ENCODE measurements around the gene STARD6.
A peak's percentile ranks its signal among the peaks of the same experiment; 100 is the strongest.
"Not testable (repeated sequence)": the region's sequence is repeated elsewhere in the genome, so short reads cannot be mapped to it uniquely, and the experiment has no call there.

Gene STARD6

DNA sequence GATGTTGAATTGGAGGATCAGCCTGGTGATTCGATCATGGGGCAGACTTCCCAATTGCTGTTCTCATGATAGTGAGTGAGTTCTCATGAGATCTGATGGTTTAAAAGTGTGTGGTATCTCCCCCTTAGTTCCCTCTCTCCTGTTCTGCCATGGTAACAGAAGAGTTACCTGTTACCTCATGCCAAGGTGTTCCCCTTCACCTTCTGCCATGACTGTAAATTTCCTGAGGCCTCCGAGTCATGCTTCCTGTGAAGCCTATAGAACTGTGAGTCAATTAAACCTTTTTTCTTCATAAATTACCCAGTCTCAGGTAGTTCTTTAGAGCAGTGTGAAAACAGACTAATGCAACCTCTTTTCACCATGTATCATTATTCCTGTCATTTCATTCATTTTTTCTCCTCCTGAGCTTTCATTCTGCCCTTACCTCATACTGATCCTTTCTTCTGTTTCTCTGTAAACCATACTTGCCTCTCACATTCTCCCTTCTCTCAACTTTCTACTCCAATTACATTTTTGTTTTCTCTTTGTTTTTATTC lies 22.0 kb downstream of the STARD6 start:
- DNase-seq (ENCODE audit: low spot score): no peak

DNA sequence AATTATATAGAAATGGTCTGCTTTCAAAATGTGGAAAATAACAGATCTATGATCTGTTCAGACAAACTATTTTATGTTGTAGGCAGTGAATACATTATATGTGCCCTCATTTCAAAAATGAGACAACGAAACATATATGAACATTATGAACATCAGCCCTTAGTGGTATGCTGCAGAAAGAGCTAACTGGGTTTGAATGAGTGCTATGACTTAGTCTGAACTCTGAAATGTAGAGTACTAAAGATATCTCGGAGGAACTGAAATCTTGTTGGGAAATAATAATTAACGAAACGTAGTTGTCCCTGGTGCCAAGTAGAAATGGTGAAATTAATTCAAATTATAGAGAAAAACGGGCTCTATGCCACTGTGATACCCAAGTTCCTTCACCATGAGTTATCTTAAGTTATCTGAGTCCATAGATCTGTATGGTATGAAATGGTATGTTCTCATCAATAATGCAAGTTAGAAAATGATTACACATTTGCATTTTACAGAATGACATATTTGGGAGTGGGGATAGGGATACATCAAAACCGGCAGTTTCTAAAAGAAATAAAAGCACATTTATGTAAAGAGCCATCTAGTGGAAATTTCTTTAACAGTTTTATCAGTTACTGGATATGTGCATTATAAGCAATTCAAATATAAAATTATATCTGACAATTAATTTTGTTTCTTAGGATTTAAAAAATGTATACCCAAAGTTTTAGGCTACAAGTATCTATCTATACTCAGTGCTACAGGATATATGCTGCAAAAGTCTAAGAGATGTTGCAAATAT lies 26.7 kb downstream of the STARD6 start:
- no peak for DNase-seq (ENCODE audit: low spot score)

DNA sequence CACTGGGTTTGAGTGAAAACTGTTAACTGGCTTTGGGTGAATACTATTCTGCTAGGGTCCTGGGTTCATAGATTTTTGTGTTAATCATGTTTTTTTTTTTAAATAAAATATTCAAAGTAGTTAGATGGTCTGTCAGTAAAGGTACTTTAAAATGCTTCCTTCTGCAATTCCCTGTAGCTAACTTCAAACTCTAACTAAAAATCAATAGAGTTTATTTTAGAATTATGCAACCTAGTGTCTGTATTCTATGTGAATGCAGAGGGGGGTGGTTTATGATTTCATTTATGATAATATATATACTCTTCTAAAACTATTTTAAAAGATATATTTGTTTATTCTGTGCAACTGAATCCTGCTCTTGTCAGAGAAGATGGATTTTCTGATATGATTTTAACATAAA lies 27.9 kb downstream of the STARD6 start:
- no peak for DNase-seq (ENCODE audit: low spot score)

DNA sequence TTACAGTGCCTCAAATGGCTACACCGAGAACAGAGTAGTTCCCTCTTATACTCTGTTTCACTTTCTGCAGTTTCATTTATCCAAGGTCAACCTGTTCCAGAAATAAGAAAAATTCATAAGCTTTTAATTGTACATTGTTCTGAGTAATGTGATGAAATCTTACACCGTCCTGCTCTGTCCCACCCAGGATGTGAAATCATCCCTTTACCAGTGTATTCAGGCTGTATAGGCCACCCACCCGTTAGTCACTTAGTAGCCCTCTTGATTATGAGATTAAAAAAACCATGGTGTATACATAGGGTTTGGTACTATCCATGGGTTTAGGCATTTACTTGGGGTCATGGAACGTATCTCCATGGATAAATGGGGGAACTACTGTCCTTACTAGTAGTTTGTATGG lies 29.8 kb downstream of the STARD6 start:
- no peak for DNase-seq (ENCODE audit: low spot score)

DNA sequence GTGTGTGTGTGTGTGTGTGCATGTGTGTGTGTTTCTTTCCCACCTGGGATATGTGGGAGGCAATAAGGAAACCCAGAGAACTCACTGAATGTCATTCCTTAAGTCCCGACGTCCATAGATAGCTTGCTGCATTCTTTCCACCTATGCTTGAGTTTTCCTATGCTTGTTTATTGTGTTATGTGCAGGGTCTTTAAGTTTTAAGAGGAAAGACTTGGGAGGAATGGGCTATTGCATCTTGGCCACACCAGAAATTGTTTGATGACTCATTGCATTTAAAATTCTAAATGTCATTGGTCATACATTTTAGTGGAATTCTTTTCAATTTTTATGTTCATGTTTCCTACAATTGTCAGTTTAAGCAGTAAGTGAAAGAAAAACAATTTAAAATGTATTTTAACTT lies 33.7 kb downstream of the STARD6 start:
- no peak for DNase-seq (ENCODE audit: low spot score)

DNA sequence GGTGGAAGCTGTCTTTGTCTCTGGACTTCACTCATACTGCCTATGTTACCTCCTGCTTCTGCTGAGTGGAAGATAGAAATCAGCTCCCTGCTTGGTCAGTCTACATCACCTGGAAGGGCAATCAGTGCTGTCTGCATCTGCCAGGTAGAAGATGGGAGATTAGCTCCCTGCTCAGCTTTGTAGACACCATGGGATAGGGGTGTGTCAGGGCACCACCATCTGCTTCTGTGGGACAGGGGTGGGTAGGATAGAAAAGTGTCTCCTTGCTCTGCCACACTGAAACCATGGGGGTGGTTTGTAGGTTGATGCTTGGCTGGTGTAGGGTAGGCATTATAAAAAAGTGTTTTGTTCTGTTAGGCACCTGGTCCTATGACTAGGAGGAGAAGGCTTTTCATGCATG lies 34.1 kb downstream of the STARD6 start:
- no peak for DNase-seq (ENCODE audit: low spot score)

DNA sequence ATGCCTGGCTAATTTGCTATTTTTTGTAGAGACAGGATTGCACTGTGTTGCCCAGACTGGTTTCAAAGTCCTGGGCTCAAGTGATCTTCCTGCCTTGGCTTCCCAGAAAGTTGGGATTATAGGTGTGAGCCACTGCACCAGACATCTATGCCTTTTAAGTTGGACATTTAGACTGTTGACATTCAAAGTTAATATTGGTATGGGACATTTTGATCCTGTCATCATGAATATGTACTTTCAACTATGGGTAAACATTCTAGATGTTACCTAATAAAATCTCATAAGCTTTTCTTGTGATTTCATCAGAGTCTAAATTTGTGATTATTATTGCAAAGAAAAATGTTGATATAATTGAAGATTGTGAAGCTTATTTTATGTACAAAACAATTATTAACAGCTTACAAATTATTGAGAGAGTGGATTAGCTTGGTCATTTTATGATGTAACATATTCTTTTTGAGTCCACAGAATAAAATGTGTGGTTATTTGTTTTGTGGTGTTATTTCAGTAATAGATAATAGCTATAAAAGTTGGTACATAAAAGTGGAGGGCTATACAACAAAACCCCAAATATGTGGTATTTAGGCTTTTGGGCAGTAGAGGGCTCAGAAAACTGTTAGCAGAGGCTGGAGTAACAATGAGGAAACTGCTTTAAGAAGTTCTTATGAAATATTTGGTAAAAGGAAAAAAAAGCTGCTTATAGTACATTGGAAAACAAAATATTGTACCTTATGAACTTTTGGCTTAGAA lies 41.4 kb downstream of the STARD6 start:
- DNase-seq (ENCODE audit: low spot score): no peak

DNA sequence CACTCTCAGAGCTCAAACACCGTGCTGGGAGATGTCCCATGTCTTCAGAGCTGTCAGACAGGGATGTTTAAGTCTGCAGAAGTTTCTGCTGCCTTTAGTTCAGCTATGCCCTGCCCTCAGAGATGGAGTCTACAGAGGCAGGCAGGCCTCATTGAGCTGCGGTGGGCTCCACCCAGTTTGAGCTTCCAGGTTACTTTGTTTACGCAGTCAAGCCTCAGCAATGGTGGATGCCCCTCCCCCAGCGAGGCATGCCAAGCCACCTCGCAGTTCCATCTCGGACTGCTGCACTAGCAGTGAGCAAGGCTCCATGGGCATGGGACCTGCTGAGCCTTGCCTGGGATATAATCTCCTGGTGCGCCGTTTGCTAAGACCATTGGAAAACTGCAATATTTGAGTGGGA lies 48.1 kb downstream of the STARD6 start:
- DNase-seq (ENCODE audit: low spot score): not testable (repeated sequence)

DNA sequence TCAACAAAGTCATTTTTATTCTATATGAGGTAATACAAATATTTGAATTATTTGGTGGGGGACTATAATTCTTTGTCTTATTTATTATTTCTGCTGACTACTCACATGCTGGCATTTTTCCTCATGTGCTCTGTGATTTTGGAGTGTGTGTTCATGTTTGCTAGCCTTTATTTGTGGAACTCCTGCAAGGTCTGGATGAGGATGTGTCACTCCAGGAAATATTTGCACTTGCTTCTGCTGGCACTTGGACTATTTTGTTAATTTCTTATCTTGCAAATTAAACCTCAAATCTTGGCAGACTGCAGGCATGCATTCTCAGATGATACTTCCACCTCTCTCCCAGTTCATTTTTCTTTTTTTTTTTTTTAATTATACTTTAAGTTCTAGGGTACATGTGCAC lies 54.2 kb downstream of the STARD6 start:
- no peak for DNase-seq (ENCODE audit: low spot score)

DNA sequence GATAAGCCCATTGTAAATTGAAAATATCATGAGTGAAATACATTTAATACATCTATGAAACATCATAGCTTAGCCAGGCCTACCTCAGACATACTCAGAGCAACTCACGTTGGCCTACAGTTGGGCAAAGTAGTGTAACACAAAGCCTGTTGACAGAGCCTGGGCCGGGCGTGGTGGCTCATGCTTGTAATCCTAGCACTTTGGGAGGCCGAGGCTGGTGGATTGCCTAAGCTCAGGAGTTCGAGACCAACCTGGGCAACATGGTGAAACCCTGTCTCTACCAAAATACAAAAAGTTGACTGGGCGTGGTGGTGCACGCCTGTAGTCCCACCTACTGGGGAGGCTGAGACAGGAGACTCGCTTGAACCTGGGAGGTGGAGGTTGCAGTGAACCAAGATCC lies 58.7 kb downstream of the STARD6 start:
- not testable (repeated sequence) for DNase-seq (ENCODE audit: low spot score)

DNA sequence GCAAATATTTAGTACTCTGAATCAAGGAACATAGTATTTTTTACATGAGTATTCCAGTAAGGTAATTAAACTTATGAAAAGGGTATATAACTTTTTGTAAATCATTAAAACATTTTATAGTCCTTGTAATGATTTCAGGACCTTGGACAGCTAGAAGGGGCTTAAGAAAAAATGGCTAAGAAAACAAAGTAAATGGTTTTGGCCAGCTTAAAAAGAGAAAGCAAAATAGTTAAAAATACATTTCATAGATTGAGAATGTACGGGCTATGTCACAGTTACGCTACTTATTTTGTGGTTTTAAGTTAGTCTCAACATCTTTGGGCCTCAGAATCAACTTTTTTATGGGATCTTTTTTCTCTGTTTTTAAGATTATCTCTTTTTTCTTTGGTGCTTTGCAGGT lies 61.6 kb downstream of the STARD6 start:
- no peak for DNase-seq (ENCODE audit: low spot score)

DNA sequence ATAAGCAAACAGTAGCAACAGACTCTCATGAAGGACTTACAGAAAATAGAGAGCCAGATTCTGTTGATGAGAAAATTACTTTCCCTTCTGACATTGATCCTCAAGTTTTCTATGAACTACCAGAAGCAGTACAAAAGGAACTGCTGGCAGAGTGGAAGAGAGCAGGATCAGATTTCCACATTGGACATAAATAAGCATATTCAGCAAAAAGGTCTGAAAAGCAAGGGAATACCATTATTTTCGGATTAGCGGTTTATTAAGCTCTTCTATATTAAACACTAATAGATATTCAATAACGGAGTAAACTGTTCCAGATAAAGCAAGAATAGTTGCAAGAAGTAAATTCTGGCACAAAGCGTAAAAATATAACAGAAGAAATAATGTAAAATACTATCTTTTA lies 63.4 kb downstream of the STARD6 start:
- no peak for DNase-seq (ENCODE audit: low spot score)

DNA sequence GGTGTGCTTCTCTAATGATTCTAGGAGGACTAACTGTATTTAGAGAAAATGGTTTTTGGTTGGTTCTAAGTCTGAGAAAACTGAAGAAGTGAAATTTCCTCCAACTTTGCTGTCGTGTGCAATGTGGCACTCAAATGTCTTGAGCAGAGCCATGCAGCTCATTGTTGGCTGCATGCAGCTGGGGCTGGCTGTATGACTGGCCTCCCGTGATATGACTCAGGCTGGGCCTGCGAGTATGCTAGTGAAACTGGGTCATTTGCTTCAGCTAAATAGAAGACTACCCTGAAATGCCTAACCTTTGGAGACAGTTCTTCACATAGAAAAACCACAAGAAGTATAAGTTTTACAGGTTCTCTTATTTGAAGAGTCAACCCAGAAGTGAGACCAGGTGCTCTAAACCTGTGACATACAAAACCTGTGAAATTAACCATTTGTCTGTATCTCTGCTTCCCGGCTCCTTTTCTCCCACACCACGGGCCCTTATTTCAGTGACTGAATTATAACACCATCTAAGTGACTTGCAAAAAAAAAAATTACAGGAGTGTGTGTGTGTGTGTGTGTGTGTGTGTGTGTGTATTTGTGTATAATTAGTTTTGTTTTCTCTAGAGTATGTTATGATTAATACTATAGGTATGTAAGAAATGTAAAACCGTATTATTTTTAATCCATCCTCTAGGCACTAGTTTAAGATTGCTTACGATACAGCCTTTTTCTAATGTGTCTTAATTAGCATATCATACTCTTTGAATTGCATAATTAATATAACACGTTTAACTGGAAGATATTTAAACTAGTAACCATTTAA lies 72.5 kb downstream of the STARD6 start:
- peak; percentile 62 for DNase-seq (ENCODE audit: low spot score)

DNA sequence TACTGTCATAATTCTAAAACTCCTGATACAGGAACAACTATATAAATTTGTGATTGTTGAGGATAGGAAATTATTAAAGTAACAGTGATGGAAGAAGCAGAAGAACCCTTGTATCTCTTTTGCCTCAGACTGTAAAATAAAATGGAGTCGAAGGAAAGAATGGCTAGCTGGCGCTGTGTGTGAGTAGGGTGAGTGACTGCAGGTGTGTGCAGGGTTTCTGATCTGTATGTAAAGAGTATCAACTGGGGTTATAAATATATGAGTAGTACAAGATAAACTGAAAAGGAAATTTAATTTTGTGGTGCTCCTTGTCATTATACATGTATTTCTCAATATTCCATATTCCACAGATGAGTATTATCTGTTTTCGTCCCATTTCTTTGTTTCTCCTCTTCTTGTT lies 73.1 kb downstream of the STARD6 start:
- DNase-seq (ENCODE audit: low spot score): no peak

DNA sequence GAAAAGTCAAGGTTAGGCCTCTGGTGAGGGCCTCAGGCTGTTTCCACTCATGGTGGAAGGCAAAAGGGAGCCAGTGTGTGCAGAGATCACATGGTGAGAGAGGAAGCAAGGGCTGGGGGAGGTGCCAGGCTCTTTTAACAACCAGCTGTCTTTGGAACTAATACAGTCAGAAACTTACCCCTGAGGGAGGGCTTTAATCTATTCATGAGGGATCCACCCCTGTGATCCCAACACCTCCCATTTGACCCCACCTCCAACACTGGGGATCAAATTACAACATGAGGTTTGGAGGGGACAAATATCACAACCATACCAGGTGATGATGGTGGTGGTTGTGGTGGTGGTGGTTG lies 77.5 kb downstream of the STARD6 start:
- no peak for DNase-seq (ENCODE audit: low spot score)

DNA sequence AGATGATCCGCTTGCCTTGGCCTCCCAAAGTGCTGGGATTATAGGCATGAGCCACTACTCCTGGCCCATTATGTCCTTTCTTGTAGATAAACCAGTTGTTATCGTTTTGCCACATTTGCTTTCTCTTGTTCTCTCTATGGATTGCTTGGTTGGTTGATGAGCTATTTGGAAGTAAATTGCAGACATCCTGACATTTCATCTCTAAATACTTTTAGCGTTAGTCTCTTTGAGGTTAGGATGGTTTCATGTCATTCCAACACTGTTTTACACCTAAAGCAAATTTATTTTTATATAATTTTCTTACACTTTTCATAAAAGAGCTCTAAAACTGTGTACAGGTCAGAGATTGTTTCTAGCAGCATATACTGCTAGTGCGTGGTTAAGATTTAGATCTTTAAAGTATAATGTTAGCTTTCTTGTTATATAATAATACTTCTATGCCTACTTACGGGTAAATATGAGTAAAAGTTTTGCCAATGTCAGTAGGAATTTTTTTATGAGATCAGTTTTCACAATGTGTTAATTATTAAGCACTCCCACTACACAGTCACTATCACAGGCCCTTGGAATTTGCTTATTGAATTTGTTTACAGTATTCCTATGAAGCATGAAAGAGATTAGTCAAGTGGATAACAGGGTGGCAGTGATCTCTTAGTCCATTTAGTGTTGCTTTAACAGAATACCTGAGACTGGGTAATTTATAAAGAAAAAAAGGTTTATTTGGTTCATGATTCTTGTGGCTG lies 78.0 kb downstream of the STARD6 start:
- no peak for DNase-seq (ENCODE audit: low spot score)

DNA sequence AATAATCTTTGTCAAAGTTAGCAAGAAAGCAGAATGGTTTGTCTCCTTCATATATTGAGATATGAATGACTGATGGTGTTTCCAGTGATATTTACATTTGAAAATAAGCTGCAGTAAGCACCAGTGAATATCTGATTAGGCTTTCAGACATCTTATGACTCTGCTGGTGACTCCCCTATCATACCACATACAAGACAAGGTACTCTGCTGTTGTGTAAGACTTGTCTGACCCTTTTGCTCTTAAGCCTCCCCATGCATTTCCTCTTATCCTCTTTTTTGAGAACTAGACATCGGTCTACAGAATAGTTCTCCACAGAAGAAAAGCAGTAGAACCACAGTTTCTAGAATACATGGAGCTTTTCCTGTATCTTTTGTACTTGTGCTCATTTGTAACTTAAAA lies 79.0 kb downstream of the STARD6 start:
- no peak for DNase-seq (ENCODE audit: low spot score)

DNA sequence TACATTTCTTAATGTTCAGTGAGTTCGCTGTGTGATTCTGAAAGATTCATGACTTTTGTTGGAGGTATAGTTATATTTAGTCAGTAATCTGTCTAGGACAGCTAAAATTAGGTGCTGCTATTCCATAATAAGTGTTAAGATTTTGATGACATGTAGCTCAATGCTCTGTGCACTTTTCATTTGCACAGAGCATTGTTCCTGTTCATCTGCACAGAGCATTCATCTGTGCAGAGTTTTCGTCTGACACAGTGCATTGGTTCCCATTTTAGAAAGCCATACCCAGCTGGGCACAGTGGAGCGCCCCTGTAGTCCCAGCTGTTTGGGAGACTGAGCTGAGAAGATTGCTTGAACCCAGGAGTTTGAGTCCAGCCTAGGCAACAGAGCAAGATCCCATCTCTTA lies 79.8 kb downstream of the STARD6 start:
- DNase-seq (ENCODE audit: low spot score): no peak

Measured in CD4-positive, alpha-beta T cell treated with Interleukin-15 for 4 hours (primary cell).